GM12873 (cell line): ENCODE measurements around the gene ARHGEF2.

Source experiments
- TF ChIP-seq, protein P1 (sequence below): IDR thresholded peaks from 2 replicates; pipeline ENCODE4 v1.5.1; 2012; ENCODE audit warnings: low read depth, mild to moderate bottlenecking, moderate library complexity, low read length, control low read depth; ENCODE audit not compliant: insufficient read depth; ENCODE audit errors: missing control alignments

The ARHGEF2 gene

DNA sequence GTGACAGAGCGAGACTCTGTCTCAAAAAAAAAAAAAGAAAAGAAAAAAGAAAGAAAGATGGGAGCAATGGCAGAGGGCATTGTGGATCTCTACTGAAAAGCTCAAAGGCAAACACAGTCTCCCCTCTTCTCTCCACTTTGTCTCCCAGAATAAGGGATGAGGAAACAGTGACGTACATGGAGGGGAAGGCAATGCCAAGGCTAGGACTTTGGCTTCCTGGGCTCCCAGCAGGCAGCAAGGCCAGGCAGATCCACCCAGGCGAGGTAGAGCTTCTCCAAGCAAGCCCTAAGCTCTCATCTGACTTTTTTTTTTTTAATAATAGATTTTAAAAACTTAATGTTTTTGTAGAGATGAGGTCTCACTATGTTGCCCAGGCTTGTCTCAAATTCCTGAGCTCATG, 4.6 kb downstream of the ARHGEF2 start:
- TF ChIP-seq, protein P1, sequence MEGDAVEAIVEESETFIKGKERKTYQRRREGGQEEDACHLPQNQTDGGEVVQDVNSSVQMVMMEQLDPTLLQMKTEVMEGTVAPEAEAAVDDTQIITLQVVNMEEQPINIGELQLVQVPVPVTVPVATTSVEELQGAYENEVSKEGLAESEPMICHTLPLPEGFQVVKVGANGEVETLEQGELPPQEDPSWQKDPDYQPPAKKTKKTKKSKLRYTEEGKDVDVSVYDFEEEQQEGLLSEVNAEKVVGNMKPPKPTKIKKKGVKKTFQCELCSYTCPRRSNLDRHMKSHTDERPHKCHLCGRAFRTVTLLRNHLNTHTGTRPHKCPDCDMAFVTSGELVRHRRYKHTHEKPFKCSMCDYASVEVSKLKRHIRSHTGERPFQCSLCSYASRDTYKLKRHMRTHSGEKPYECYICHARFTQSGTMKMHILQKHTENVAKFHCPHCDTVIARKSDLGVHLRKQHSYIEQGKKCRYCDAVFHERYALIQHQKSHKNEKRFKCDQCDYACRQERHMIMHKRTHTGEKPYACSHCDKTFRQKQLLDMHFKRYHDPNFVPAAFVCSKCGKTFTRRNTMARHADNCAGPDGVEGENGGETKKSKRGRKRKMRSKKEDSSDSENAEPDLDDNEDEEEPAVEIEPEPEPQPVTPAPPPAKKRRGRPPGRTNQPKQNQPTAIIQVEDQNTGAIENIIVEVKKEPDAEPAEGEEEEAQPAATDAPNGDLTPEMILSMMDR = no peak

DNA sequence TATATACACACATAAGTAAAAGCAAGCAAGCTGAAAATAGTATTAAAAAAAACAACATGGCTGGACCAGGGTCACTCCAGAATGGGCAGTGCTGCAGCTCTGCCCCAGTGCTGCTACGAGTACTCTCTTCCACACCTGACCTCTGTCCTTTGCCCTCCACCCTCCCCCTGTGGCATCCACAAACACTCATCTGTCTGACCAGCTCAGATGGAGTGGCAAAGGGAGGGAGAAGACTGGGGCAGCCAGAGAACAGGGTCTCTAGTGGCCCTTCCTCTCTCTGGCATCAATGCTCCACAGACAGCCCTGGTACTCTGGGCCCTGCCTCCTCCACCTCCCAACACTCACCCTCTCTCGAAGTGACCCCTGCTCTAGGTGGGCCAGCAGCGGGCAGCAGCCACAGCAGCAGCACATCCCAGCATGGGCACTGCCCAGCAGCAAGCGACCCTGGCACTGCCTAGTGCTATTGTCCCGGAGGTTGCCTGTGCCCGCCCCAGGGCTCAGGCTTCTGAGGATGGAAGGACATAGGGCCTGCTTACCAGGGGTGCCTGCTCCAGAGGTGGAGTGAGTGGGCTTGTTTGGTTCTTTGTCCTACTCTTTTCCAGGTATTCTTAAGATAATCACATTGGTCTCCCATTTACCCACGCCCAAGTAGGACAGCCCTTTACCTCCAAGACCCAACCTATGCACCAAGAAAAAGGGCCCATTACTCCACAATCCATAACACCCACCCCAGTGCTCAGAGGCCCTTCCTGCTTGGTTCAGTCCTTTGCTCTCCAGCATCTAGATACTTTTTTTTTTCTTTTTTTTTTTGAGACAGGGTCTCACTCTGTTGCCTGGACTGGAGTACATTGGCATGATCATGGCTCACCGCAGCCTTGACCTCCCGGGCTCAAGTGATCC, 6.2 kb downstream of the ARHGEF2 start:
- TF ChIP-seq, protein P1 = no peak

DNA sequence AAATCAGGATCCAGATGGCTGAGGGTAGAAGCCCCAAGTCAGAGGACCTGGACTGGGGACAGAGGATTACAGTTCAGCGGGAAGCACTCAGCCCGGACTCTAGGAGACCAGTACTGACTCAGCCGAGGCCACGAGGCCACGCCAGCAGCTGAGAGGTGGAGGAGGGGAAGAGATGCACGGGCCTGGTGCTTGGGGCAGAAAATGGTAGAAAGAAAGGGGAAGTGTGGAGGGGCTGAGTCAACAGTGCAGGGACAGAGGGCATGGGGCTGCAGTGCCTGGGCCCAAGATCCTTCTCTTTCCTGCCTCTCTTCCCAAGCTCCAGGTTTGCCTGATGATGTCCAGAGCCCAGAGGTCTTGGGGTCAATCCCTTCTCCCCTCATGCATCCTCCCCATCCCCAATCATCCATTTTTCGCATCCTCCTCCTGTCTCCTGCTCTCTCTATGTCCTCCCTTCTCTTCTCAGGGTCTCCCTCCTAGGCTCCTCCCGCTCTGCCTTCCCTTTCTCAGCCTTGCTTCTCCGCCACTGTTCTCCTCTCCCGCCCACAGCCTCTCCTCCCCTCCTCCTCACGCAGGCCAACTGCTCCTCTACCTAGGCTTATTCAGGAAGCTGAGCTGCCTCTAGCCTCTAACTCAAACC, 7.7 kb downstream of the ARHGEF2 start:
- TF ChIP-seq, protein P1 = no peak

DNA sequence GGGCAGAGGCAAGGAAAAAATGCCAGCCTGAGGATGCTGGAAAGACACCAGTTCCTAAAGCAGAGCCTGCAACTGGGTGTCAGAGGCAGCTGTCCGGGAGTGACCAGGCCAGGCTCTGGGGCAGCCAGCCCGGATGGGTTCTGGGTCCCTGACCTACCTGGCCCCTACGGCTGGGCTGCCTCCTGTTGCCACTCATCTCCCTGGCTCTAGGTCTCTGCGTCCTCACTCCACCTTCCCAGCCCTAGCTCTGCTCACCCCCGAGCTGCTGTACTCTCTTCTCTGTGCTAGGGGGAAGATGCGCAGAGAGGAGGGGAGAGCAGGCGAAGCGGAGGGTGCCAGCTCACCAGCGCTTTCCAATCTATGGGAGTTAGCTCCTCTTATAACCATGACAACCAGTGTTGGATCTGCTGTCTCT, 9.0 kb downstream of the ARHGEF2 start:
- TF ChIP-seq, protein P1 = no peak

DNA sequence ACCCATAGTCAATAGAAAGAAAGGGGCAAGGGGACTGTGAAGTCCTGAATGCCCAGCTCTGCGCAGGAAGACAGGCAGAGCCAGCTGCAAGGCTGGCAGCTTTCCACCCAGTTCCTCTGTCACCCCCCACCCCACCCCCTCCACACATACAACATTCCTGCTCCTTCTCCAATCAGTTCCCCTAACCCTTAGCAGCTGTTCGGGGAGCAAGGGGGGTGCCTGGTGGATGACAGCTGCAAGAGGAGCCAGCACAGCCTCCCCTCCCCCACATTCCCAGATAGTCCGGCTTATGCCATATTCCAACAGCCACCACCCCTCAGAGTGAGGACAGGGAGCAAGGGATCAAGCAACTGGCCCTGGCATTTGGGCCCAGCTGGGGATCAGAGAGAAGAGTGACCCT, 9.7 kb downstream of the ARHGEF2 start:
- TF ChIP-seq, protein P1 = no peak

DNA sequence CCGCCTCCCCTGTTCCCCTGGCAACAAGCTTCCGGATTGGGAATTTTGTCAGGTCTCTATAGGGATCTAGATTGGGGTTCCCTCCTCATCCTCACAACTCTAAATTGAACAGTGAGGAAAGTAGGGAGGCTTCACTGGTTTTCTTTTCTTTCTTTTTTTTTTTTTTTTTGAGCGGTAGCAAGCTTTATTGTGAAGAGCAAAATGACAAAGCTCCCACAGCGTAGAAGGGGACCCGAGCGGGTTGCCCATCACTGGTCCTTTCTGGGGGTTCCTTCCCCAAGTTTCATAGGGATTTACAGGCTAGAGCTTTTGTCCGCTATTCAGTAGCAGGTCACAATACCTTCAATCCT, 10.3 kb downstream of the ARHGEF2 start:
- TF ChIP-seq, protein P1 = no peak

DNA sequence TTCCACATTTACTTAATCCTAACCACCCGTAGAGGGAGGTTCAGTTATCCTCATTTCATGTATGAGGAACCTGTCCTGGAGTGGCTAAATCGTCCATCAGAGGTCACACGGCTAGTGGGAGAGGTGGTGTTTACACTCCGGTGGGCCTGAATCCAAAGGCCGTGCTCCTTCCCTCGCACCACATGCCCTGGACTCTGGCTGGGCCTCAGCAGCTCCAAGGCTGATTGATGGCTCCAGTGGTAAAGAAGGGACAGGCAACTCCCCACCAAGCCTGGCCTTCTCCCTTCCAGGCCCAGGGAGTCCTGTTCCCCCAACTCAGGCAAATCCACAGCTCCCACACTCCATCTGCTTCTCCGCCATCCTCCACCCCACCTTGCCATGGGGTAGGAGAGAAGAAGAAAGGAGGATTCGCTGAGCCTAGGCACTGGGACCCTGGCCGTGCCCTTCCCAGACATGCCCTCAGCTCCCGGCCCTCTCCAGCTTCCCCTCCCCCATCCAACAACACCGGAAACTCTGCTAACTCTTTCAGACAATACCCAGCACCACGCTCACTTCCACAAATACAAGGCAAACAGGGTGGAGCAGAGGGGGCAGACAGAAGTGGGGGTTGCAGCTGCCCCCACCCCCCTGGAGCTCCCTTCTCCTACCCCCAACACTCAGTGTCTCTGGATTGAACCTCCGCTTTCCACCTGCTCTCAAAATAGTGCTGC, 10.9 kb downstream of the ARHGEF2 start:
- TF ChIP-seq, protein P1 = no peak
